ENCODE results near the gene CLMP. TPM values are rescaled to one million over a fixed set of nuclear protein-coding genes. Genes with fewer than 3 reads are reported as not detected.

Gene CLMP
- 9.7 and 34.5 TPM in 2 replicates for total RNA-seq

- H3K4me3 ChIP-seq (ENCODE audit: low read depth, low read length): peak within 1 kb of the TSS; percentile 57
- no peak for TF ChIP-seq CTCF (IDR thresholded peaks at IDR 0.05; ENCODE audit: insufficient read depth, low read length, severe bottlenecking)
- no peaks in the 10 kb centered on the region for H3K27me3 ChIP-seq (ENCODE audit: control insufficient read depth, insufficient read depth, low read length)
- no peaks in the 10 kb centered on the region for H3K36me3 ChIP-seq (ENCODE audit: control insufficient read depth, insufficient read depth, low read length)
- FAIRE-seq (no peak), DNase-seq (ENCODE audit: low read depth) (peak; percentile 29)
Observed at GRCh38 chr11:123195188-123196059, at the start of gene CLMP. TSS of gene CLMP (minus strand) at chr11:123195248. CDS start at chr11:123194940, 308 bp downstream.

- Histone ChIP-seq H3K27me3 (ENCODE audit: control insufficient read depth, insufficient read depth, low read length) (no peaks in the 10 kb centered on the region), H3K4me3 (ENCODE audit: low read depth, low read length) (no peak overlapping the region), H3K36me3 (ENCODE audit: control insufficient read depth, insufficient read depth, low read length) (no peaks in the 10 kb centered on the region)
- TF ChIP-seq CTCF (IDR thresholded peaks at IDR 0.05; ENCODE audit: insufficient read depth, low read length, severe bottlenecking): no peak
- FAIRE-seq: no peak
- no peak for DNase-seq (ENCODE audit: low read depth)
Observed at GRCh38 chr11:123241874-123242543, 47.0 kb upstream of the CLMP start.

GRCh38 chr11:123241294-123241693 is 46.2 kb upstream of the CLMP start:
- Histone ChIP-seq H3K4me3 (ENCODE audit: low read depth, low read length) (no peak overlapping the region), H3K27me3 (ENCODE audit: control insufficient read depth, insufficient read depth, low read length) (no peaks in the 10 kb centered on the region), H3K36me3 (ENCODE audit: control insufficient read depth, insufficient read depth, low read length) (no peaks in the 10 kb centered on the region)
- no peak for FAIRE-seq
- no peak for DNase-seq (ENCODE audit: low read depth)
- no peak for TF ChIP-seq CTCF (IDR thresholded peaks at IDR 0.05; ENCODE audit: insufficient read depth, low read length, severe bottlenecking)

GRCh38 chr11:123239191-123240150 is 44.4 kb upstream of the CLMP start:
- Histone ChIP-seq H3K36me3 (ENCODE audit: control insufficient read depth, insufficient read depth, low read length) (no peaks in the 10 kb centered on the region), H3K27me3 (ENCODE audit: control insufficient read depth, insufficient read depth, low read length) (no peaks in the 10 kb centered on the region), H3K4me3 (ENCODE audit: low read depth, low read length) (no peak overlapping the region)
- DNase-seq (ENCODE audit: low read depth) (peak; percentile 60), FAIRE-seq (no peak)
- no peak for TF ChIP-seq CTCF (IDR thresholded peaks at IDR 0.05; ENCODE audit: insufficient read depth, low read length, severe bottlenecking)

GRCh38 chr11:123238297-123238696 is 43.2 kb upstream of the CLMP start:
- no peaks in the 10 kb centered on the region for H3K27me3 ChIP-seq (ENCODE audit: control insufficient read depth, insufficient read depth, low read length)
- H3K4me3 ChIP-seq (ENCODE audit: low read depth, low read length): no peak overlapping the region
- DNase-seq (ENCODE audit: low read depth): no peak
- H3K36me3 ChIP-seq (ENCODE audit: control insufficient read depth, insufficient read depth, low read length): no peaks in the 10 kb centered on the region
- no peak for FAIRE-seq
- TF ChIP-seq CTCF (IDR thresholded peaks at IDR 0.05; ENCODE audit: insufficient read depth, low read length, severe bottlenecking): no peak
